GM19455 (cell line): ENCODE data around the gene C3orf70.
"Not testable (repeated sequence)": the region's sequence is repeated elsewhere in the genome, so short reads cannot be mapped to it uniquely, and the experiment has no call there.

Experiments used
- ATAC-seq: cut with Tn5 transposase; IDR thresholded peaks from one replicate; pipeline ENCODE4 v1.9.1; 2021; ENCODE audit not compliant: unreplicated experiment

C3orf70 gene

GRCh38 chr3:185151101-185151963 is 1.5 kb downstream of the C3orf70 start:
- ATAC-seq, result no peak

- no peak for ATAC-seq
These were observed 2.3 kb downstream of the C3orf70 start for GRCh38 chr3:185150561-185150960.

GRCh38 chr3:185149591-185149990 is 3.3 kb downstream of the C3orf70 start:
- ATAC-seq, result no peak

GRCh38 chr3:185145511-185145910 is 7.3 kb downstream of the C3orf70 start:
- ATAC-seq, result no peak

- no peak for ATAC-seq
These were observed 8.1 kb downstream of the C3orf70 start for GRCh38 chr3:185144784-185145183.

GRCh38 chr3:185137821-185138220 is 15.0 kb downstream of the C3orf70 start:
- no peak for ATAC-seq

GRCh38 chr3:185134509-185134908 is 18.4 kb downstream of the C3orf70 start:
- no peak for ATAC-seq

- no peak for ATAC-seq
These were observed 21.1 kb downstream of the C3orf70 start for GRCh38 chr3:185131602-185132256.

GRCh38 chr3:185129083-185129482 is 23.8 kb downstream of the C3orf70 start:
- ATAC-seq, result no peak

- ATAC-seq, result no peak
These were observed 26.7 kb downstream of the C3orf70 start for GRCh38 chr3:185126201-185126600.

GRCh38 chr3:185120126-185120525 is 32.7 kb downstream of the C3orf70 start:
- ATAC-seq, result no peak

- no peak for ATAC-seq
These were observed 37.5 kb downstream of the C3orf70 start for GRCh38 chr3:185115371-185115770.

- ATAC-seq, result no peak
These were observed 38.1 kb downstream of the C3orf70 start for GRCh38 chr3:185114756-185115155.

GRCh38 chr3:185112186-185112585 is 40.7 kb downstream of the C3orf70 start:
- ATAC-seq, result no peak

GRCh38 chr3:185109012-185109411 is 43.8 kb downstream of the C3orf70 start:
- ATAC-seq, result not testable (repeated sequence)

- not testable (repeated sequence) for ATAC-seq
These were observed 46.5 kb downstream of the C3orf70 start for GRCh38 chr3:185106256-185106890.

GRCh38 chr3:185103359-185104127 is 49.3 kb downstream of the C3orf70 start:
- no peak for ATAC-seq

- ATAC-seq, result no peak
These were observed 58.2 kb downstream of the C3orf70 start for GRCh38 chr3:185094697-185095096.

GRCh38 chr3:185093116-185093515 is 59.7 kb downstream of the C3orf70 start:
- ATAC-seq, result no peak

- ATAC-seq, result no peak
These were observed 62.0 kb downstream of the C3orf70 start for GRCh38 chr3:185090811-185091210.

- ATAC-seq, result no peak
These were observed 63.1 kb downstream of the C3orf70 start for GRCh38 chr3:185089751-185090150.
